Testis (tissue), 3 donors: ENCODE results near the gene TMEM43. TPM values are rescaled to one million over a fixed set of nuclear protein-coding genes. Genes with fewer than 3 reads are reported as not detected.

ENCODE experiments used
- DNase-seq: peaks from one replicate; pipeline ENCODE4 v3.0.0-alpha.2; 2019
- H3K27ac ChIP-seq, 2 donors: fragments of 200-600 bp; sonication (generic); one replicate each; pipeline ENCODE4 v1.5.1; 2019
- H3K27me3 ChIP-seq: fragments of 200-600 bp; sonication (generic); one replicate; pipeline ENCODE4 v1.5.1; 2019
- H3K36me3 ChIP-seq: fragments of 200-600 bp; sonication (generic); one replicate; pipeline ENCODE4 v1.5.1; 2017; ENCODE audit warnings: low read depth; ENCODE audit errors: missing control alignments
- H3K4me1 ChIP-seq: fragments of 200-600 bp; sonication (generic); one replicate; pipeline ENCODE4 v1.5.1; 2019
- H3K4me3 ChIP-seq, 2 donors: fragments of 200-600 bp; sonication (generic); one replicate each; pipeline ENCODE4 v1.5.1; 2017 to 2019
- H3K9me3 ChIP-seq: fragments of 200-600 bp; sonication (generic); one replicate; pipeline ENCODE4 v1.5.1; 2017
- CTCF ChIP-seq, 3 experiments: fragments of 450-650 bp in 2 of 3; fragments of 200-600 bp in 1 of 3; sonication (generic) in 1 of 3; IDR thresholded peaks; one replicate each; pipeline ENCODE4 v1.5.1; 2016 to 2019; ENCODE audit warnings: antibody characterized with exemption in 3 of 3, mild to moderate bottlenecking in 2 of 3, moderate library complexity in 1 of 3
- POLR2A ChIP-seq: fragments of 450-650 bp; IDR thresholded peaks from one replicate; pipeline ENCODE4 v1.6.1; 2017; ENCODE audit warnings: antibody characterized with exemption, mild to moderate bottlenecking, moderate library complexity
- WGBS, 2 donors: methylation state at CpG; one replicate each; pipeline ENCODE4 v1.1.5; 2018; 5-methylcytosine and 5-hydroxymethylcytosine counted together
- intact Hi-C: fragments of 100-400 bp; cut with DNase I; formaldehyde crosslinking; loops from one replicate; pipeline ENCODE4 v1.15.1; 2023; ENCODE audit warnings: low total_unique reads
- polyA plus RNA-seq: library from polyadenylated mRNA; stranded (reverse); fragments of 350-450 nt; fragmentation: Illumina TruSeq; extraction: RNeasy Lipid Tissue Mini Kit (QIAGEN cat#74804); gene quantifications from one replicate; pipeline ENCODE4 v1.2.3, GENCODE V29; 2014; ENCODE audit warnings: low read depth, low replicate concordance; ENCODE audit not compliant: insufficient read depth
- total RNA-seq, 2 donors: library from RNA; depleted of rRNA; stranded (reverse); fragments of >200 nt; gene quantifications; one replicate each; pipeline ENCODE4 v1.2.3, GENCODE V29; 2016

Gene TMEM43
- total and polyA plus RNA-seq, 3 donors from 2014 or later, result 36.5 to 53.0 (median 43.3) TPM

DNA sequence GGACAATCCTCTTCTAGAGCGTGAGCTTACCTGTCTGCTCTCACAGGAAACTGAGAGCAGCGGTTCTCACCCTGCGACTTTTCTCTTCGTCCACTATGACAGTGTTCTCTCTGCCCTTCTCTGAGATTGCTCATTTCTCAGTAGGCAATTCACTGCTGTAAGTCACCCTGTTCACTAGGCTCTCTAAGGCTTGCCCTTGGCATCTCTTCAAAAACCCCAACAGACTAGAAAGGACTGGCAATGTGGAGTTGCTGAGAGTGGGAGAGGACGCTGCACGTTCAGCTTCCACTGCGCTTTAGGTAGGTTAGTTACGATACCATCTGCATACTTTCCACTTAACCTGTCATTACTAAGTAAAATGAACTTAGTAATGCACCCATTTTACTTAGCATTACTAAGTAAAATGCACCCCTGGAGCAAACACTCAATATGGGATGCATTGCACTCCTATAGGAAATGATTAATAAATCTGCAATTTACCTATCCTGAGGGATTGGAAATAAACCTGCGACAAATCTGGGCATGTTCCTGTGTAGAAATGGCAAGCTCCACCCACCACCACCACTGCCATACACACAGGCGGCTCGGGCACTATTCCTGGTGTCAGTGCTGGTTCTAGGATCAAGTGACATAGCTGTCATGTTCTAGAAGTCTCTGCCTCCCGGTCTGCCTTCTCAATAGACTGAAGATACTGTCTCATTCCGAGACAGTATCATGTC is 32.1 kb downstream of the TMEM43 start:
- TF ChIP-seq CTCF (IDR thresholded peaks at IDR 0.05) (no peak), POLR2A (no peak)
- Histone ChIP-seq H3K4me1 (no peaks in the 10 kb centered on the region), H3K9me3 (no peaks in the 10 kb centered on the region), H3K36me3 (no peaks in the 10 kb centered on the region), H3K4me3 (no peak overlapping the region), H3K27ac (no peak overlapping the region), H3K27me3 (no peaks in the 10 kb centered on the region)
- 94 to 97% methylated on average over 13 of the region's 13 CpGs for WGBS, 2 donors
- no peak for DNase-seq
- intact Hi-C loops, result no loop called here

GRCh38 chr3:14157951-14158350 is 33.1 kb downstream of the TMEM43 start:
- Histone ChIP-seq H3K36me3 (no peaks in the 10 kb centered on the region), H3K4me1 (no peaks in the 10 kb centered on the region), H3K4me3 (no peak overlapping the region), H3K9me3 (no peaks in the 10 kb centered on the region), H3K27me3 (no peaks in the 10 kb centered on the region), H3K27ac (no peak overlapping the region)
- 95 to 97% methylated on average over 9 of the region's 9 CpGs for WGBS, 2 donors
- DNase-seq, result no peak
- intact Hi-C loops, result no loop called here
- no peak for TF ChIP-seq POLR2A
- TF ChIP-seq CTCF (IDR thresholded peaks at IDR 0.05), result no peak

DNA sequence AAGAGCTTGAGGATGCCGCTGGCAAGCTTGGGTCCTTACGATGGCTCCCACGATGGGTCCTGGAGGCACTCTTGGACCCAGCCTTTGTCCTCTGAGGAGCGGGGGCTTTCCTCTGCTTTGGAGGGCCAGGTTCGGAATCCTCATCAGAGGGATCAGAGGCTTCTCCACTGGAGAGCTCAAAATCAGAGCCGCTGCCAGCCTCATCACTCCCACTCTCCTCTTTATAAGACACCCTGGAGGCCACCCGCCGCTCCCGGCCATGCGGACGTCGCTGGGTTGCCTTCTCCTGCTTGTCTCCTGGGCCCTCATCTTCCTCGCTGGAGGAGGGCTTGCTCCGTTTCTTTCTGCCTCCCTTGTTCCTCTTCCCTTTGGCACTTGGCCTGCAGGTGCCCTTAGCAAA is 33.5 kb downstream of the TMEM43 start:
- no peak overlapping the region for H3K27ac ChIP-seq
- H3K4me3 ChIP-seq, result no peak overlapping the region
- no peaks in the 10 kb centered on the region for H3K9me3 ChIP-seq
- no peaks in the 10 kb centered on the region for H3K27me3 ChIP-seq
- intact Hi-C loops, result no loop called here
- no peak for DNase-seq
- no peaks in the 10 kb centered on the region for H3K4me1 ChIP-seq
- TF ChIP-seq POLR2A (no peak), CTCF (IDR thresholded peaks at IDR 0.05) (no peak)
- no peaks in the 10 kb centered on the region for H3K36me3 ChIP-seq
- WGBS, 2 donors, result 94 to 97% methylated on average over 14 of the region's 14 CpGs

- H3K36me3 ChIP-seq, result no peaks in the 10 kb centered on the region
- 97 to 98% methylated on average over 8 of the region's 8 CpGs for WGBS, 2 donors
- H3K4me1 ChIP-seq, result no peaks in the 10 kb centered on the region
- no peaks in the 10 kb centered on the region for H3K9me3 ChIP-seq
- intact Hi-C loops, result no loop called here
- TF ChIP-seq POLR2A (no peak), CTCF (IDR thresholded peaks at IDR 0.05) (no peak)
- H3K4me3 ChIP-seq, result no peak overlapping the region
- H3K27ac ChIP-seq, result no peak overlapping the region
- DNase-seq, result no peak
- no peaks in the 10 kb centered on the region for H3K27me3 ChIP-seq
Measured at GRCh38 chr3:14159426-14159825, 34.6 kb downstream of the TMEM43 start.

- no peaks in the 10 kb centered on the region for H3K27me3 ChIP-seq
- intact Hi-C loops, result no loop called here
Measured at GRCh38 chr3:14161282-14161681, 36.4 kb downstream of the TMEM43 start.

More at GRCh38 chr3:14161282-14161681, 36.4 kb downstream of the TMEM43 start:
- Histone ChIP-seq H3K4me1 (no peaks in the 10 kb centered on the region), H3K4me3 (no peak overlapping the region), H3K36me3 (no peaks in the 10 kb centered on the region), H3K9me3 (no peaks in the 10 kb centered on the region), H3K27ac (no peak overlapping the region)
- WGBS, 2 donors, result 93 to 100% methylated on average over 2 of the region's 2 CpGs
- DNase-seq, result no peak
- no peak for TF ChIP-seq POLR2A
- TF ChIP-seq CTCF (IDR thresholded peaks at IDR 0.05), result no peak
